CD14-positive monocyte (primary cell): Measurements from ENCODE around the gene SLC35F3. TPM values are rescaled to one million over a fixed set of nuclear protein-coding genes. Genes with fewer than 3 reads are reported as not detected.

ENCODE experiments used
- DNase-seq, 3 donors: peaks; one replicate each; pipeline ENCODE4 v3.0.0-alpha.2; 2011 to 2022
- H2AFZ ChIP-seq: 2 replicates; pipeline ENCODE4 v1.6.0; 2012; ENCODE audit warnings: mild to moderate bottlenecking, low read depth, low read length, inconsistent platforms; ENCODE audit not compliant: insufficient read depth, poor library complexity, severe bottlenecking
- H3K27ac ChIP-seq, 2 donors: 1 replicate in 1 of 2; 2 replicates in 1 of 2; pipeline ENCODE4 v1.5.1; 2012 to 2013; ENCODE audit warnings: low read length in 2 of 2, control low read depth in 1 of 2, inconsistent platforms in 1 of 2, low read depth in 1 of 2, mild to moderate bottlenecking in 1 of 2
- H3K27me3 ChIP-seq, 2 donors: one replicate each; pipeline versions ENCODE4 v1.6.0 to v1.6.1; 2011 to 2013; ENCODE audit warnings: low read length in 2 of 2; ENCODE audit not compliant: control insufficient read depth in 2 of 2, insufficient read depth in 2 of 2
- H3K36me3 ChIP-seq, 2 donors: replicated peaks in 1 of 2; 1 replicate in 1 of 2; 2 replicates in 1 of 2; pipeline versions ENCODE4 v1.5.1 to v1.6.1; 2012 to 2013; ENCODE audit warnings: low read length in 2 of 2, control low read depth in 1 of 2, inconsistent platforms in 1 of 2, mild to moderate bottlenecking in 1 of 2; ENCODE audit not compliant: insufficient read depth in 2 of 2, control insufficient read depth in 1 of 2
- H3K4me1 ChIP-seq, 2 donors: 1 replicate in 1 of 2; 2 replicates in 1 of 2; pipeline versions ENCODE4 v1.5.1 to v1.6.1; 2012 to 2013; ENCODE audit warnings: low read length in 2 of 2, control low read depth in 1 of 2, inconsistent platforms in 1 of 2, mild to moderate bottlenecking in 1 of 2, moderate library complexity in 1 of 2; ENCODE audit not compliant: insufficient read depth in 2 of 2, control insufficient read depth in 1 of 2
- H3K4me2 ChIP-seq: replicated peaks from 2 replicates; pipeline ENCODE3; 2012; ENCODE audit warnings: low read length, moderate library complexity, mild to moderate bottlenecking; ENCODE audit not compliant: poor library complexity, severe bottlenecking; ENCODE audit errors: extremely low read depth
- H3K4me3 ChIP-seq, 3 experiments: fragments of 200-600 bp in 1 of 3; sonication (generic) in 1 of 3; replicated peaks in 1 of 3; 1 replicate in 2 of 3; 2 replicates in 1 of 3; pipeline ENCODE4 v1.5.1; 2011 to 2013; ENCODE audit warnings: low read length in 3 of 3, mild to moderate bottlenecking in 3 of 3, control low read depth in 2 of 3, low read depth in 2 of 3, inconsistent platforms in 1 of 3, moderate library complexity in 1 of 3
- H3K79me2 ChIP-seq: 2 replicates; pipeline ENCODE4 v1.6.0; 2012; ENCODE audit warnings: mild to moderate bottlenecking, control low read depth, inconsistent platforms, low read length, moderate library complexity; ENCODE audit not compliant: insufficient read depth
- H3K9ac ChIP-seq: 2 replicates; pipeline ENCODE4 v1.6.0; 2017; ENCODE audit warnings: low read length, mild to moderate bottlenecking; ENCODE audit not compliant: insufficient read depth, poor library complexity, severe bottlenecking
- H3K9me3 ChIP-seq, 2 donors: replicated peaks in 1 of 2; 1 replicate in 1 of 2; 2 replicates in 1 of 2; pipeline versions ENCODE4 v1.5.1 to v1.6.1; 2012 to 2013; ENCODE audit warnings: low read length in 2 of 2, control low read depth in 1 of 2; ENCODE audit not compliant: control insufficient read depth in 1 of 2, insufficient read depth in 1 of 2
- H4K20me1 ChIP-seq: 2 replicates; pipeline ENCODE4 v1.6.0; 2012; ENCODE audit warnings: mild to moderate bottlenecking, low read length, control low read depth, moderate library complexity; ENCODE audit not compliant: insufficient read depth
- H3K27ac Mint-ChIP-seq, 7 donors: one replicate each; pipeline ENCODE4 v1.8.0; 2020; ENCODE audit warnings: mild to moderate bottlenecking in 7 of 7, mixed read lengths in 7 of 7, moderate library complexity in 6 of 7, inconsistent platforms in 2 of 7
- H3K27me3 Mint-ChIP-seq, 3 donors: one replicate each; pipeline ENCODE4 v1.8.0; 2021 to 2022; ENCODE audit warnings: low read depth in 3 of 3, mild to moderate bottlenecking in 3 of 3, mixed read lengths in 3 of 3, moderate library complexity in 3 of 3, inconsistent platforms in 1 of 3
- H3K36me3 Mint-ChIP-seq, 2 donors: one replicate each; pipeline ENCODE4 v1.8.0; 2020; ENCODE audit warnings: mixed read lengths in 2 of 2, inconsistent platforms in 1 of 2, mild to moderate bottlenecking in 1 of 2
- H3K4me1 Mint-ChIP-seq: one replicate; pipeline ENCODE4 v1.8.0; 2020; ENCODE audit warnings: mild to moderate bottlenecking, mixed read lengths
- H3K4me3 Mint-ChIP-seq, 2 donors: one replicate each; pipeline ENCODE4 v1.8.0; 2020; ENCODE audit warnings: mild to moderate bottlenecking in 2 of 2, mixed read lengths in 2 of 2, moderate library complexity in 1 of 2
- H3K9me3 Mint-ChIP-seq, 7 donors: one replicate each; pipeline ENCODE4 v1.8.0; 2020 to 2022; ENCODE audit warnings: mixed read lengths in 7 of 7, mild to moderate bottlenecking in 6 of 7, moderate library complexity in 6 of 7, inconsistent platforms in 2 of 7
- WGBS: methylation state at CpG from one replicate; pipeline ENCODE4 v1.1.5; 2013; ENCODE audit warnings: missing lambda C conversion rate; ENCODE audit not compliant: insufficient coverage; 5-methylcytosine and 5-hydroxymethylcytosine counted together
- intact Hi-C, 2 donors: fragments of 100-400 bp; cut with micrococcal nuclease; formaldehyde crosslinking; loops; one replicate each; pipeline versions ENCODE4 v1.15.0 to v1.15.1; 2023
- polyA plus RNA-seq, 3 donors: library from polyadenylated mRNA; depleted of rRNA in 1 of 3; unstranded in 2 of 3; stranded (reverse) in 1 of 3; fragments of 300-500 nt in 2 of 3; fragments of >200 nt in 1 of 3; fragmentation: Illumina TruSeq in 2 of 3; gene quantifications; 1 replicate in 2 of 3; 2 replicates in 1 of 3; pipeline ENCODE4 v1.2.3, GENCODE V29; 2012 to 2021
- TF ChIP-seq, protein P1 (sequence below): fragments of 200-600 bp; IDR thresholded peaks from one replicate; pipeline ENCODE4 v1.8.0; 2022; ENCODE audit warnings: antibody characterized with exemption, mild to moderate bottlenecking

The SLC35F3 gene
- polyA plus RNA-seq, 3 donors = 0.17 to 0.78 TPM; not detected in 1

DNA sequence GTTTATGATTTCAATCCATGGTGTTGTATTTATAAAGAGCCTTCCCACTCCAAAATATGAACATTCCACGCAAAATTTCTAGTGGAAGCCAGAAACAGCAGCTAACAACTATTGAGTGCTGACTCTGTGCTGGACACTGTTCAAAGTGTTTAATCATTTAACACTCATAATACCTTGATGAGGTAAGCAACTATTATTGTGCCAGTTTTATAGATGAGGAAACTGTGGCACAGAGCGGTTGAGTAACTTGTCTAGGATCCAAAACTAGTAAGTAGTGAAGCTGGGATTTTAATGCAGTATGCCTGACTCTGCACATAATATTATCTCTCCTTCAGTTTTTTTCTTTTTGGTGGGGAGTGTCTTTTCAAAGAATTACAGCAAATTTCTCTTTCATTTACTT lies 228.3 kb downstream of the SLC35F3 start:
- H3K27me3 Mint-ChIP-seq = peaks cover 5 to 13% (median 5%) of the 10 kb centered on the region in 3 donors
- intact Hi-C loops = no loop called here
- Histone ChIP-seq H3K27ac (no peak overlapping the region), H4K20me1 (no peaks in the 10 kb centered on the region), H2AFZ (no peak overlapping the region), H3K9me3 (no peaks in the 10 kb centered on the region), H3K4me3 (no peak overlapping the region), H3K79me2 (no peaks in the 10 kb centered on the region), H3K4me2 (no peak overlapping the region), H3K27me3 (peaks cover 0 to 3% of the 10 kb centered on the region in 2 donors), H3K4me1 (no peaks in the 10 kb centered on the region), H3K9ac (no peak overlapping the region), H3K36me3 (no peaks in the 10 kb centered on the region)
- no peaks in the 10 kb centered on the region for H3K9me3 Mint-ChIP-seq
- no peak for DNase-seq
- H3K36me3 Mint-ChIP-seq = no peaks in the 10 kb centered on the region
- H3K27ac Mint-ChIP-seq = no peak overlapping the region
- no peak overlapping the region for H3K4me3 Mint-ChIP-seq
- H3K4me1 Mint-ChIP-seq = peaks cover 6% of the 10 kb centered on the region
- WGBS = no CpG with 5 or more reads among the region's 2 CpGs
- TF ChIP-seq, protein P1, sequence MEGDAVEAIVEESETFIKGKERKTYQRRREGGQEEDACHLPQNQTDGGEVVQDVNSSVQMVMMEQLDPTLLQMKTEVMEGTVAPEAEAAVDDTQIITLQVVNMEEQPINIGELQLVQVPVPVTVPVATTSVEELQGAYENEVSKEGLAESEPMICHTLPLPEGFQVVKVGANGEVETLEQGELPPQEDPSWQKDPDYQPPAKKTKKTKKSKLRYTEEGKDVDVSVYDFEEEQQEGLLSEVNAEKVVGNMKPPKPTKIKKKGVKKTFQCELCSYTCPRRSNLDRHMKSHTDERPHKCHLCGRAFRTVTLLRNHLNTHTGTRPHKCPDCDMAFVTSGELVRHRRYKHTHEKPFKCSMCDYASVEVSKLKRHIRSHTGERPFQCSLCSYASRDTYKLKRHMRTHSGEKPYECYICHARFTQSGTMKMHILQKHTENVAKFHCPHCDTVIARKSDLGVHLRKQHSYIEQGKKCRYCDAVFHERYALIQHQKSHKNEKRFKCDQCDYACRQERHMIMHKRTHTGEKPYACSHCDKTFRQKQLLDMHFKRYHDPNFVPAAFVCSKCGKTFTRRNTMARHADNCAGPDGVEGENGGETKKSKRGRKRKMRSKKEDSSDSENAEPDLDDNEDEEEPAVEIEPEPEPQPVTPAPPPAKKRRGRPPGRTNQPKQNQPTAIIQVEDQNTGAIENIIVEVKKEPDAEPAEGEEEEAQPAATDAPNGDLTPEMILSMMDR = no peak

DNA sequence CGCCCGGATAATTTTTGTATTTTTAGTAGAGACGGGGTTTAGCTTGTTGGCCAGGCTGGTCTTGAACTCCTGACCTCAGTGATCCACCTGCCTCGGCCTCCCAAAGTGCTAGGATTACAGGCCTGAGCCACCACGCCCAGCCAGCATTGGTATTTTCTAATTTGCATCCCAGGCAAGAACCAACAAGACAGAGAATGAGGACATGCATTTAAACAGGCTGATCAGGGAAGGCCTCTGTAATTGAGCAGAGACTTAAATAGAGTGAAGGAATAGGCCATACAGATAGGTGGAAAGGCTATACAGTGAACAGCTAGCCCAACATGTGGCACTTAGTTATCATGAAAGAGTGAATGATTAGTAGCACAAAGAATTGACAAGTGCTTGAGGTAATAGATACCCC lies 230.4 kb downstream of the SLC35F3 start:
- Mint-ChIP-seq H3K27me3 (peaks cover 5 to 8% (median 5%) of the 10 kb centered on the region in 3 donors), H3K36me3 (no peaks in the 10 kb centered on the region), H3K9me3 (no peaks in the 10 kb centered on the region), H3K27ac (no peak overlapping the region), H3K4me3 (no peak overlapping the region), H3K4me1 (peaks cover 6% of the 10 kb centered on the region)
- H3K4me1 ChIP-seq = no peaks in the 10 kb centered on the region
- H3K79me2 ChIP-seq = no peaks in the 10 kb centered on the region
- no peak for DNase-seq
- intact Hi-C loops = no loop called here
- no peak overlapping the region for H2AFZ ChIP-seq
- WGBS = 100% methylated on average over 2 of the region's 5 CpGs
- H3K4me2 ChIP-seq = no peak overlapping the region
- H4K20me1 ChIP-seq = no peaks in the 10 kb centered on the region
- H3K27me3 ChIP-seq = no peaks in the 10 kb centered on the region
- TF ChIP-seq, protein P1 = no peak
- no peaks in the 10 kb centered on the region for H3K9me3 ChIP-seq
- no peak overlapping the region for H3K4me3 ChIP-seq
- no peaks in the 10 kb centered on the region for H3K36me3 ChIP-seq
- H3K27ac ChIP-seq = no peak overlapping the region
- H3K9ac ChIP-seq = no peak overlapping the region
